CD14-positive monocyte (primary cell): Measurements from ENCODE around the gene TBX2. TPM values are rescaled to one million over a fixed set of nuclear protein-coding genes. Genes with fewer than 3 reads are reported as not detected.
A peak's percentile ranks its signal among the peaks of the same experiment; 100 is the strongest.

Experiments
- DNase-seq, 3 donors: peaks; one replicate each; pipeline ENCODE4 v3.0.0-alpha.2; 2011 to 2022
- H2AFZ ChIP-seq: 2 replicates; pipeline ENCODE4 v1.6.0; 2012; ENCODE audit warnings: mild to moderate bottlenecking, low read depth, low read length, inconsistent platforms; ENCODE audit not compliant: insufficient read depth, poor library complexity, severe bottlenecking
- H3K27ac ChIP-seq, 2 donors: 1 replicate in 1 of 2; 2 replicates in 1 of 2; pipeline ENCODE4 v1.5.1; 2012 to 2013; ENCODE audit warnings: low read length in 2 of 2, control low read depth in 1 of 2, inconsistent platforms in 1 of 2, low read depth in 1 of 2, mild to moderate bottlenecking in 1 of 2
- H3K27me3 ChIP-seq, 2 donors: one replicate each; pipeline versions ENCODE4 v1.6.0 to v1.6.1; 2011 to 2013; ENCODE audit warnings: low read length in 2 of 2; ENCODE audit not compliant: control insufficient read depth in 2 of 2, insufficient read depth in 2 of 2
- H3K36me3 ChIP-seq, 2 donors: replicated peaks in 1 of 2; 1 replicate in 1 of 2; 2 replicates in 1 of 2; pipeline versions ENCODE4 v1.5.1 to v1.6.1; 2012 to 2013; ENCODE audit warnings: low read length in 2 of 2, control low read depth in 1 of 2, inconsistent platforms in 1 of 2, mild to moderate bottlenecking in 1 of 2; ENCODE audit not compliant: insufficient read depth in 2 of 2, control insufficient read depth in 1 of 2
- H3K4me1 ChIP-seq, 2 donors: 1 replicate in 1 of 2; 2 replicates in 1 of 2; pipeline versions ENCODE4 v1.5.1 to v1.6.1; 2012 to 2013; ENCODE audit warnings: low read length in 2 of 2, control low read depth in 1 of 2, inconsistent platforms in 1 of 2, mild to moderate bottlenecking in 1 of 2, moderate library complexity in 1 of 2; ENCODE audit not compliant: insufficient read depth in 2 of 2, control insufficient read depth in 1 of 2
- H3K4me2 ChIP-seq: replicated peaks from 2 replicates; pipeline ENCODE3; 2012; ENCODE audit warnings: low read length, moderate library complexity, mild to moderate bottlenecking; ENCODE audit not compliant: poor library complexity, severe bottlenecking; ENCODE audit errors: extremely low read depth
- H3K4me3 ChIP-seq, 3 experiments: fragments of 200-600 bp in 1 of 3; sonication (generic) in 1 of 3; replicated peaks in 1 of 3; 1 replicate in 2 of 3; 2 replicates in 1 of 3; pipeline ENCODE4 v1.5.1; 2011 to 2013; ENCODE audit warnings: low read length in 3 of 3, mild to moderate bottlenecking in 3 of 3, control low read depth in 2 of 3, low read depth in 2 of 3, inconsistent platforms in 1 of 3, moderate library complexity in 1 of 3
- H3K79me2 ChIP-seq: 2 replicates; pipeline ENCODE4 v1.6.0; 2012; ENCODE audit warnings: mild to moderate bottlenecking, control low read depth, inconsistent platforms, low read length, moderate library complexity; ENCODE audit not compliant: insufficient read depth
- H3K9ac ChIP-seq: 2 replicates; pipeline ENCODE4 v1.6.0; 2017; ENCODE audit warnings: low read length, mild to moderate bottlenecking; ENCODE audit not compliant: insufficient read depth, poor library complexity, severe bottlenecking
- H3K9me3 ChIP-seq, 2 donors: replicated peaks in 1 of 2; 1 replicate in 1 of 2; 2 replicates in 1 of 2; pipeline versions ENCODE4 v1.5.1 to v1.6.1; 2012 to 2013; ENCODE audit warnings: low read length in 2 of 2, control low read depth in 1 of 2; ENCODE audit not compliant: control insufficient read depth in 1 of 2, insufficient read depth in 1 of 2
- H4K20me1 ChIP-seq: 2 replicates; pipeline ENCODE4 v1.6.0; 2012; ENCODE audit warnings: mild to moderate bottlenecking, low read length, control low read depth, moderate library complexity; ENCODE audit not compliant: insufficient read depth
- H3K27ac Mint-ChIP-seq, 7 donors: one replicate each; pipeline ENCODE4 v1.8.0; 2020; ENCODE audit warnings: mild to moderate bottlenecking in 7 of 7, mixed read lengths in 7 of 7, moderate library complexity in 6 of 7, inconsistent platforms in 2 of 7
- H3K27me3 Mint-ChIP-seq, 3 donors: one replicate each; pipeline ENCODE4 v1.8.0; 2021 to 2022; ENCODE audit warnings: low read depth in 3 of 3, mild to moderate bottlenecking in 3 of 3, mixed read lengths in 3 of 3, moderate library complexity in 3 of 3, inconsistent platforms in 1 of 3
- H3K36me3 Mint-ChIP-seq, 2 donors: one replicate each; pipeline ENCODE4 v1.8.0; 2020; ENCODE audit warnings: mixed read lengths in 2 of 2, inconsistent platforms in 1 of 2, mild to moderate bottlenecking in 1 of 2
- H3K4me1 Mint-ChIP-seq: one replicate; pipeline ENCODE4 v1.8.0; 2020; ENCODE audit warnings: mild to moderate bottlenecking, mixed read lengths
- H3K4me3 Mint-ChIP-seq, 2 donors: one replicate each; pipeline ENCODE4 v1.8.0; 2020; ENCODE audit warnings: mild to moderate bottlenecking in 2 of 2, mixed read lengths in 2 of 2, moderate library complexity in 1 of 2
- H3K9me3 Mint-ChIP-seq, 7 donors: one replicate each; pipeline ENCODE4 v1.8.0; 2020 to 2022; ENCODE audit warnings: mixed read lengths in 7 of 7, mild to moderate bottlenecking in 6 of 7, moderate library complexity in 6 of 7, inconsistent platforms in 2 of 7
- CTCF ChIP-seq: fragments of 200-600 bp; IDR thresholded peaks from one replicate; pipeline ENCODE4 v1.8.0; 2022; ENCODE audit warnings: antibody characterized with exemption, mild to moderate bottlenecking
- WGBS: methylation state at CpG from one replicate; pipeline ENCODE4 v1.1.5; 2013; ENCODE audit warnings: missing lambda C conversion rate; ENCODE audit not compliant: insufficient coverage; 5-methylcytosine and 5-hydroxymethylcytosine counted together
- intact Hi-C, 2 donors: fragments of 100-400 bp; cut with micrococcal nuclease; formaldehyde crosslinking; loops; one replicate each; pipeline versions ENCODE4 v1.15.0 to v1.15.1; 2023
- polyA plus RNA-seq, 3 donors: library from polyadenylated mRNA; depleted of rRNA in 1 of 3; unstranded in 2 of 3; stranded (reverse) in 1 of 3; fragments of 300-500 nt in 2 of 3; fragments of >200 nt in 1 of 3; fragmentation: Illumina TruSeq in 2 of 3; gene quantifications; 1 replicate in 2 of 3; 2 replicates in 1 of 3; pipeline ENCODE4 v1.2.3, GENCODE V29; 2012 to 2021

The TBX2 gene
- polyA plus RNA-seq, 3 donors = 0.03 TPM; not detected in 2

- no peak overlapping the region for H3K9ac ChIP-seq
- H3K36me3 ChIP-seq = no peaks in the 10 kb centered on the region
- Mint-ChIP-seq H3K27ac (peak overlapping the region in 1 of 7 donors; percentile 5), H3K4me3 (no peak overlapping the region), H3K9me3 (no peaks in the 10 kb centered on the region), H3K36me3 (peaks cover 0 to 2% of the 10 kb centered on the region in 2 donors), H3K27me3 (peaks cover 1 to 5% (median 3%) of the 10 kb centered on the region in 3 donors), H3K4me1 (peaks cover 8% of the 10 kb centered on the region)
- no peaks in the 10 kb centered on the region for H4K20me1 ChIP-seq
- H3K9me3 ChIP-seq = no peaks in the 10 kb centered on the region
- no peak overlapping the region for H2AFZ ChIP-seq
- H3K4me1 ChIP-seq = peaks cover 7 to 10% of the 10 kb centered on the region in 2 donors
- intact Hi-C loops = no loop called here
- 99% methylated on average over 5 of the region's 7 CpGs for WGBS
- no peak for TF ChIP-seq CTCF
- H3K27me3 ChIP-seq = no peaks in the 10 kb centered on the region
- H3K79me2 ChIP-seq = no peaks in the 10 kb centered on the region
- H3K4me2 ChIP-seq = no peak overlapping the region
- no peak overlapping the region for H3K4me3 ChIP-seq
- no peak for DNase-seq
- H3K27ac ChIP-seq = no peak overlapping the region
These were observed 30.7 kb upstream of the TBX2 start for GRCh38 chr17:61368832-61369450.

- H3K4me3 Mint-ChIP-seq = no peak overlapping the region
- TF ChIP-seq CTCF = no peak
- 93% methylated on average over 8 of the region's 10 CpGs for WGBS
- peaks cover 15 to 18% of the 10 kb centered on the region in 2 donors for H3K4me1 ChIP-seq
- DNase-seq = no peak
- no peaks in the 10 kb centered on the region for H3K9me3 Mint-ChIP-seq
- H3K36me3 ChIP-seq = no peaks in the 10 kb centered on the region
- no peak overlapping the region for H3K27ac ChIP-seq
- H3K4me2 ChIP-seq = no peak overlapping the region
- no peaks in the 10 kb centered on the region for H4K20me1 ChIP-seq
- peaks cover 17% of the 10 kb centered on the region for H3K4me1 Mint-ChIP-seq
- H3K27me3 Mint-ChIP-seq = peaks cover 1 to 3% (median 3%) of the 10 kb centered on the region in 3 donors
- peak overlapping the region in 1 of 7 donors; percentile 38 for H3K27ac Mint-ChIP-seq
- no peaks in the 10 kb centered on the region for H3K27me3 ChIP-seq
- intact Hi-C loops = no loop called here
- peaks cover 0 to 2% of the 10 kb centered on the region in 2 donors for H3K36me3 Mint-ChIP-seq
- no peak overlapping the region for H3K4me3 ChIP-seq
- H2AFZ ChIP-seq = no peak overlapping the region
- no peaks in the 10 kb centered on the region for H3K79me2 ChIP-seq
- no peak overlapping the region for H3K9ac ChIP-seq
- H3K9me3 ChIP-seq = no peaks in the 10 kb centered on the region
These were observed 29.9 kb upstream of the TBX2 start for GRCh38 chr17:61369751-61370150.
